ENCODE measurements around the gene CARD18.
A peak's percentile ranks its signal among the peaks of the same experiment; 100 is the strongest.

The CARD18 gene

GRCh38 chr11:105135883-105136282, 3.7 kb downstream of the CARD18 start:
- DNase-seq: peak; percentile 66
- Histone ChIP-seq H3K9me3 (ENCODE audit: severe bottlenecking) (peaks cover 3% of the 10 kb centered on the region), H3K36me3 (no peaks in the 10 kb centered on the region), H3K27ac (no peak overlapping the region), H3K4me3 (ENCODE audit: low read depth, low read length) (no peak overlapping the region), H3K27me3 (ENCODE audit: insufficient read depth, low read depth, severe bottlenecking) (no peaks in the 10 kb centered on the region)
- TF ChIP-seq CTCF (IDR thresholded peaks at IDR 0.05; ENCODE audit: low read depth, low read length): no peak

- H3K27me3 ChIP-seq (ENCODE audit: insufficient read depth, low read depth, severe bottlenecking): no peaks in the 10 kb centered on the region
- H3K4me3 ChIP-seq (ENCODE audit: low read depth, low read length): no peak overlapping the region
- peaks cover 3% of the 10 kb centered on the region for H3K9me3 ChIP-seq (ENCODE audit: severe bottlenecking)
- no peak for TF ChIP-seq CTCF (IDR thresholded peaks at IDR 0.05; ENCODE audit: low read depth, low read length)
- no peak overlapping the region for H3K27ac ChIP-seq
- no peak for DNase-seq
- no peaks in the 10 kb centered on the region for H3K36me3 ChIP-seq
Measured at GRCh38 chr11:105132716-105133511, 6.7 kb downstream of the CARD18 start.

- Histone ChIP-seq H3K27ac (no peak overlapping the region), H3K36me3 (no peaks in the 10 kb centered on the region), H3K4me3 (ENCODE audit: low read depth, low read length) (no peak overlapping the region), H3K27me3 (ENCODE audit: insufficient read depth, low read depth, severe bottlenecking) (no peaks in the 10 kb centered on the region), H3K9me3 (ENCODE audit: severe bottlenecking) (no peaks in the 10 kb centered on the region)
- no peak for DNase-seq
- TF ChIP-seq CTCF (IDR thresholded peaks at IDR 0.05; ENCODE audit: low read depth, low read length): no peak
Measured at GRCh38 chr11:105130189-105130813, 9.3 kb downstream of the CARD18 start.

GRCh38 chr11:105124756-105125155, 14.8 kb downstream of the CARD18 start:
- no peak for DNase-seq
- H3K27ac ChIP-seq: no peak overlapping the region
- TF ChIP-seq CTCF (IDR thresholded peaks at IDR 0.05; ENCODE audit: low read depth, low read length): no peak
- no peaks in the 10 kb centered on the region for H3K9me3 ChIP-seq (ENCODE audit: severe bottlenecking)
- H3K36me3 ChIP-seq: no peaks in the 10 kb centered on the region
- no peaks in the 10 kb centered on the region for H3K27me3 ChIP-seq (ENCODE audit: insufficient read depth, low read depth, severe bottlenecking)
- no peak overlapping the region for H3K4me3 ChIP-seq (ENCODE audit: low read depth, low read length)

GRCh38 chr11:105111145-105111944, 28.2 kb downstream of the CARD18 start:
- H3K27ac ChIP-seq: no peak overlapping the region
- no peaks in the 10 kb centered on the region for H3K9me3 ChIP-seq (ENCODE audit: severe bottlenecking)
- no peaks in the 10 kb centered on the region for H3K27me3 ChIP-seq (ENCODE audit: insufficient read depth, low read depth, severe bottlenecking)
- no peak for TF ChIP-seq CTCF (IDR thresholded peaks at IDR 0.05; ENCODE audit: low read depth, low read length)
- DNase-seq: no peak
- H3K4me3 ChIP-seq (ENCODE audit: low read depth, low read length): no peak overlapping the region
- no peaks in the 10 kb centered on the region for H3K36me3 ChIP-seq

All from WERI-Rb-1 (cell line).